NCI-H526 (cell line): Measurements from ENCODE around the gene BRSK2.

Experiments
- DNase-seq, 2 experiments: peaks; one replicate each; lab custom pipeline; 2025; lab: John Stamatoyannopoulos, UW

Gene BRSK2

DNA sequence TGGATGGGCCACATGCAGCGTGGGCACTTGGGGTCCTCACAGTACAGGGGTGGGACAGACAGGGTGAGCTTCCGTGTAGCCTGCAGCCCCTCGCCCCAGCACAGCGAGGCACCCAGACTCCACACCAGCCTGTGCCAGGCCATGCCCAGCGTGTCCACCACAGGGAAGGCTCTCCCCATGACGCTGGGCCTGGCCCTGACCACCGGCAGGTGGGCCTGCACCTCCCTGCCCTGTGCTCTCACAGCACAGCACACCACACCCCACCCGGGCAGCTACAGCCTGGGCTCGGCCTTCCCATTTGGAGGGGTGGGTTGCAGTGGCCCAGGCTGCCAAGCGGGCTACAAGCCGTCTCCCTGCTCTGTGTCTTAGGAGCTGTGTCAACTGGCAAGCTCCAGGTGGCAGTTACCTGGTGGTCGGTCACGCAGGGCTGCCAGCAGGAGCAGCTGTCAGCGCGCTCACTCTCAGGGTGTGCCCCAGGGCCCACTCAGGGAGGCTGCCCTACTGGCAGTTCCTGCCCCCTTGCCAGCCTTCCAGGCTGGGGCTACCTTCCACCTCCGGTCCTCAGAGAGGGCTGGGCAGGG lies 92.2 kb downstream of the BRSK2 start:
- DNase-seq, result no peak

DNA sequence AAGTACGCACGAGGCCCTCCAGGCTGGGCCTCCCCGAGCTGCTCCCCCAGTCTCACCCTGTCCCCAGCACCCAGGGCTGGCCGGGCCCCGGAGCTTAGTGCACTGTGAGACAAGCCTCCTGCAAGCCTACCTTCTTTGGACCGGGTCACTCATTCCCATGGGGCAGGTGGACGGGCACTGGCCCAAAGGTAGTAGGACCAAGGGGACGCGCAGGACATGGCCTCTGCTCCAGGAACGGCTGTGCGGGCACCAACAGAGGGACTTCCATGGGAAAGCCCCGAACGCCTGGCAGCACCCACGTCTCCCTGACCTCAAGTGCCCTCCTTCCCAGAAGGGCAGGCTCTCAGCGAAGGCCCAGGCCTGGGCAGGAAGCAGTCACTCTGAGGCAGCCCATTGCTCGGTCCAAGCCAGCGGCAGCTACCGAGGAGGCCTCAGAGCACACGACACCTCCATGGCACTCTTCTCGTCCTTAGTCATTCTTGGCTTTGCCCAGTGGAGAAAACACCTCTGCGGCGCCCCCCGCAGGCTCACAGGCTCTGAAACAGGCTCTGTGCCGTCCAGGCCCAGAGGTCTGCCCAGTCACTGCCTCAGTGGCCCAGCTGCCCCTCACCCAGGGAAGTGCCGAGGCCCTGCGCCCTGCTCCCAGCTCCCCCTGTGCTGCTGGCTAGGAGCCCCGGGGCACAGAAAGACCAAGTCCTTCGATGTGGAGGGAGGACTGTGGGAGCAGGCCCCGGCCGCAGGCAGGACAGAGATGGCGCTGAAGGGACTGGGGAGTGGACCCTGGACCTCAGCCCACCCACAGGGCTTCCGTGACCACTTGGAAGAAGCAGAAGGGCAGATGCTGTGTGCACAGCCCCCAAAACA lies 93.1 kb downstream of the BRSK2 start:
- DNase-seq, result no peak

DNA sequence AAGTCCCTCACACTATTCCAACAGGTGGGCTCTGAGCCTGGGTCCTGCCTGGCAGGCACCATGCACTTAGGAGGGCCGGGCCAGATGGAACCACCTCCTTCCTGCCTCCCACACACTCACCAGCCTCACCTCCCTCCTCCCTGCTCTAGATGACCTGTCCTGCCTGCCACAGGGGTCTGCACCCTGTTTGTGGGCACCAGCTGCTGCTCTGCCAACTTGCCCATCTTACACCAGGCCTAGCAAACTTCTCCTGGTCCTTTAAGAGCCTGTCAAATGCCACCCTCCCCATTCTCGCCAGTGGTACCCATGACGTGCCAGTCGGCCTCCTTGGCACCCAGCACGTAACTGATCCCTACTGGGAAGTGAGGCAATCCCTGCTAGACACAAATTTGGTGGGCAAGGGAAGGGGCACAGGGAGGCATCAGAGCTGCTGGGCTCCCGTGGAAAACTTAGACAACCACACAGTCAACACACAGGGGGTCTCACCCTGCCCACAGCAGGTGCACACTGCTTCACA lies 93.8 kb downstream of the BRSK2 start:
- DNase-seq, result no peak

DNA sequence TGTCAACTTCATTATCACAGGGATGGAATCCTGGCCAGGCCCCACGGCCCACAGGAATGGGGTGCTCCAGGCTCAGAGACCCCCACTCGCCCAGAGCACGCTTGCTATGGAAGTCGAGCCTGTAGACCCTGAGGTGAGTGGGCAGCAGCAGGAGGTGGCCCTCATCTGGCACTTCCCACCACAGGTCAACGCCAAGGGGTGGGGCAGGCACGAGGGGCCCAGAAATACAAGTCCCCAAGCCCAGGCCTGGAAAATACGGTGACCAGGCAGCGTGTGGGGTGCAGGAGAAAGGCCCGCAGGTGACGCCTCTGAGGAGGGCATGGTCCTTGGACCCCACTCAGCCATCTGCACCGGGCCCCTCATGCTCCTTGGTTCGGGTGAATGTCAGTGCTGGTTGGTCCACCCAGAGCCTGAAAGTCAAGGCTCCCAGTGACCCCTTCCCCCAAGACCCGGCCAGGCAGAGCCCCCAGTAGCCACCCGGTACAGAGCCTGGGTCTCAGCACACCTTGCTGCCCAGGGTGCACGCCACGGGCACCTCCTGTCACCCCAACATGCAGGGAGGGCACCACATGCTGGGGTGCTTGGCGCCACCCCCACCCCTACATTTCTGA lies 94.4 kb downstream of the BRSK2 start:
- DNase-seq, result no peak

DNA sequence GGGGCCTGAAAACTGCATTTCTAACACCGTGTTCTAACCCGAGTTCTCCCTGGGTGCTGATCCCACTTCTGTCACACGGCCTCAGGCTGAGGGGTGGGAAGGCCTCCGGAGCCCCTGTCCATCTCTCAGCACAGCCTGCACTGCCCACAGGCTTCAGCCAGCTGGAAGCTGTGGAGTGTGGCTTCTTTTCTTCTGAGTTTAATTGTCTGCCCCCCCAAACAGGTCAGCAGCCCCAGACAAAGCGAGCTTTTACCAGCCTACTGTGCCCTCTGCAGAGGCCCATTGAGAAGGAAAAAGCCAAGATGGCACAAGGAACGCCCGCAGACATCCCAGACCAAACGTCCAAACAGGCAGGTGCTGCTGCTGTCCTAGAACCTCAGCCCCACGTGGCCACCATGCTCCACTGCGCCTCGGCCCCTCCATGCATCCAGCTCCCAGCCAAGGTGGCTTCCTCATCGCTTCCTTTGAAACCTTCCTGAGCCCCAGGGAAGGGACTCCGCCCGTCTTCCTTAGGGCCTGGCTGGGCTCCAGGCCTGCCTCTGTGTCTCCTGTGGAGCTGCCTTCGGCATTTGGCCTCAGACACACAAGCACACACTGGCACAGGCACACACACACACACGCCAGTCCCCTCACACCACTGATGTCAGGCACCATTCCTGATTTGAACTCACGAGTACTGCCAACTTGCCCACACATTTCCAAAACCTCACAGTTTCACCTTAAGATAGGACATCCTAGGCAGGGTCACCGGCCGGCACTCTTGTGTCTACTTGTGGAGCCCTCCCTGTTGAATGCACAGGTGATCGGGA lies 95.2 kb downstream of the BRSK2 start:
- DNase-seq, result no peak

DNA sequence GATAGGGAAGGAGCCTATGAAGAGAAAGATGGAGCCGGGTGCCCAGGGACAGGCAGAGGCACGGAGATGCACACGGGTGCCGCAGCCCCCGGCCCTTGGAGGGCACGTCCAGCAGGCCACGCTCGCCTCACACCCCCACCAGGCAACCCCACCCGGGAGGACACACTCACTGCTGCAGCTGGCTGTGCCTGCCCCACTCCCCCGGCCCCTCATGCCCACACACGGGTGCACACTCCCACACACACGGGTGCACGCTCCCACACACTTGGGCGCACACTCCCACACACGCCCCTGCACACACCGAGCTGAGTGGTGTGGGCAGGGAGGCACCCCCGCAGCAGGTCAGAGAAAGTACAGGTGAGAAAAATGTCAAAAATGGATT lies 95.8 kb downstream of the BRSK2 start:
- no peak for DNase-seq

DNA sequence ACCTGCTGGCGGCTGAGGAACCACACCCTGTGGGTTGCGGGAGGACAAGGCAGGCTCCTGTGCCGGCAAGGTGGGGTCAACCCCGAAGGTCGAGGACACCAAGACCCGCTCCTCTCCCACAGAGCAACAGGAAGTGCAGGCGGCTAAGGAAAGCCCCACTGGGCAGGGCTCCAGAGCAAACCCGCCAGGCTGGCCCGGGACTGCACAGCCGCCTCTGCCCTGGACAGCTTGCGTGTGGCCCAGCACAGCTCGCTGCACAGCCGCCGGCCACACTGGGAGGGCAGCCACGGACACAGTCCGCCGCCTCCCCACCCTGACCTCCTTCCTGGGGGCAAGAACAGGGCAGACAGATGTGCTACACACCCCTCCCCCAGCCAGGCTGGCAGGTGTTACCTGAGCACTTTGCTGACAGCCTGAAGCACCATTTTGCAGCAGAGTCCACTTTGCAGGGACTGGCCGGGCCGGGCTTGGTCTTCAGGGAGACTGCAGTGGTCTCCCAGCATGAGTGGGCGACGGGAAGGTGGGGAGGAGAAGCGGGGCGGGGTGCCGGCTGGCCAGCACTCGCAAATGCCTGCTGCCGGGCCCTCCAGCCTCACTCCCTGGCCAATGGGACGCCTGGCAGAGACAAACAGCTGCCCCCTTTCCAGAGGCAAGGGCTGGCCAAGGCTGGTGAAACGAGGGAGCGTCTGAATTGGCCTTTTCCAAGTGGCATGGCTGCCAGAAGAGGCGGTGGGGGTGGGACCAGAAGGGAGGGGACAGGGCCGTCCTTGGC lies 96.5 kb downstream of the BRSK2 start, which contains the start of gene MOB2:
MOB2 (minus strand) TSS at position 726 of the 772 bp plus-strand sequence; CDS start at position 503, 223 bp downstream.
- peak in 1 of 2 experiments; percentile 45 for DNase-seq

DNA sequence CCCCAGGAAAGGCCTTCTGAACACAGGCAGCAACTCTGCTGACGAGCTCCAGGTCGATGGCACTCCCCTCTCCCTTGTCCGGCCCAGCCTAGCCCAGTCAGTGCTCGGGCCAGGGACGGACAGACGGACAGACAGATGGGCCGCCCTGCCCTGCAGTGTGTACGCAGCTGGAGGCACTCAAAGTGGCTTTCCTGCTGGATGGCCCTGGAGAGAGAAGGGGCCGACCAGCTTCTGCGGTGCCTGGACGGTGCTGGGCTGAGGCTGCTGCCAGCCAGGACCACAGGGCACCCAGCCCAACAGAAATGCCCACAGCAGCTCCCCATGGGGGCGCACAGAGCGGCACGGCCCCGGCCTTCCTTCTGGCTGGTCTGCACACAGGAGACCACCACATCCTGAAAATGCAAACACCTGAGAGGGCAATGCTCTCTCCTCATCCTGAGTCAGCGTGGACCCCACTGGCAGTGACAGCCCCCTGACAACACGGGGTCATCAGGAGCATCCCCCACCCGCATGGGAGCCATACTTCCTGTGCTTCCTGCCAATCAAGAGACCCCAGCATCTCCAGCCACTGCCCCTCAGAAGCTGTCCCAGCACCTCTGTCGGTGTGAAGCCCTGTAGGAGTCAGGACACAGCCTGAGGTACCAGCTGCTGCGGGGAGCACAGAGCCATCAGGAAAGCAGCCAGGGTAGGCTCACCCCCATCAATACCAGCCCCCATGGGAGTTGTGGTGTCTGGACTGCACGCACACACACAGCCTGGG lies 97.5 kb downstream of the BRSK2 start:
- DNase-seq, result no peak

DNA sequence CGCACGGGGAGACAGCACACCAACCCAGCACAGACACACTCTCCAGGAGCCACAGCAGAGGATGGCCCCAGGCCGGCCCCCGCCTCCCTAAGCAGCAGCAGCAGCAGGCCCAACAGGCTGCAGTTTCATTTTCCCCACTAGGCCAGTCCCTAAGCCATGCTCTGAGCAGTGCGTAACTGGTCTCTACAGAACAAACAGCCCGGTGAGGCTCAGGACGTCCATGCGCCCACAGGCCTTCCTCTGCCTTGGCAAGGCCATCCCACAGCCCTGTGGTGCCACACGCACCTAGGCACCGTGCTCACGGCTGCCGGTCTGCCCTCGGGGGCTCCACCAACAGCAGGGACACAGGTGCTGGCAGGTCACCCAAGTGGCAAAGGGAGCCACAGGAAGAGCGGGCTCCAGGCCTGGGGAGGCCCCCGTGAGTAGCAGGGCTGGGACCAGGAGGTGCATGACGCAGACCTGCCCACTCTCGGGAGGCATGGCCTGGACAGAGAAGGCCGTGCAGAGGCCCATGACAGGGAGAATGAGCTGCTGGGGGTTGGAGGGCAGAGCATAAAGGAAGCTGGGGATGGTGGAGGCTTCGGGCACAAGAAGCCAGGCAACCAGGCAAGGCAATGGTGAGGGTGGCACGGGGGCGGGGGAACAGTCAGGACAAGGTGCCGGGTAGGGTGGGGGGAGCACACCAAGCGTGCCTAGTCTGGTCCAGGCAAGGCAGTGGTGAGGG lies 98.3 kb downstream of the BRSK2 start:
- DNase-seq, result no peak

DNA sequence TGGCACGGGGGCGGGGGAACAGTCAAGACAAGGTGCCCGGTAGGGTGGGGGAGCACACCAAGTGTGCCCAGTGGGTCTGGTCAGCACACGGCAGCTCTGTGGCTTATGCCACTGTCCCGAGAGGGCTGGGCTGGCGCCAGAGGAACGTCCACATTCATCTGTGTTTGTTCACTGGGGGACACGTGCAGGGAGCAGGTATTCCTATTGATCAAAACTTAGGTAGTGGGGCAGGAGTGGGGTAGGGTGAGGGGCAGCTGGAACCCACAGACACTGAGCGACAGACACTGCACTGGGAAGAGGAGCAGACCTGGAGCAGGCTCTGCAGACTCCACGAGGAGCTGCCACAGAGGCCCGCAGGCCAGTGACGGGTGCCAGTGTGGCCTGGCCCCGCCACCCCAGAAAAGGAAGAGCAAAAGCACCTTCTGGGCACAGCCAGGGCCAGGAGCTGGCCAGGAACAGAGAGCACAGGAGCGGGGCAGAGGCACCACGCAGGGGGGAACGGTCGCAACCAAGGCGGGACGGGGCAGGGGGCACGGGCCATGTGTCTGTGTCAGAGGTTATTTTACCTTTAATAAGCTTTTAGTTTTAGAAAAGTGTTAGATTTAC lies 98.9 kb downstream of the BRSK2 start:
- no peak for DNase-seq

DNA sequence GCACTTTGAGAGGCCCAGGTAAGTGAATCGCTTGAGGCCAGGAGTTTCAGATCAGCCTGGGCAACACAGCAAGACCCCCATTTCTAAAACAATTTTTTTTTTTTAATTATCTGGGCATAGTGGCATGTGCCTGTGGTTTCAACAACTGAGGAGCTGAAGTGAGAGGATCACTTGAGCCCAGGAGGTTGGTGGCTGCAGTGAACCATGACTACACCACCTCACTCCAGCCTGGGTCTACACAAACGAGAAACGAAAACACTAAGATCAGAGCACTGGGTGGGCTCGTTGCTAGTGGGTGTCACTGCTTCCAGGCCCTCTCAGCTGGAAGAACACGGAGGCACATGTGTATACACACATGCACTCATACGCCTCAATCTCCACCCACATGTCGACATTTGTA lies 100.9 kb downstream of the BRSK2 start:
- DNase-seq, result no peak

DNA sequence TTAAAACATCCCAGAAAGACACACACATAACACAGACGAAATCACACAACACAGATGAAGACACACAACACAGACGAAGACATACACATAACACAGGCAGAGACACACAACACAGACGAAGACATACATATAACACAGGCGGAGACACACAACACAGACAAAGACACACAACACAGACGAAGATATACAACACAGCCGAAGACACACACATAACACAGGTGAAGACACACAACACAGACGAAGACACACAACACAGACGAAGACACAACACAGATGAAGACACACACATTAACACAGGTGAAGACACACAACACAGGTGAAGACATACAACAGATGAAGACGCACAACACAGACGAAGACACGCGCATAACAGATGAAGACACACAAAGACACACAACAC lies 101.6 kb downstream of the BRSK2 start:
- DNase-seq, result no peak

DNA sequence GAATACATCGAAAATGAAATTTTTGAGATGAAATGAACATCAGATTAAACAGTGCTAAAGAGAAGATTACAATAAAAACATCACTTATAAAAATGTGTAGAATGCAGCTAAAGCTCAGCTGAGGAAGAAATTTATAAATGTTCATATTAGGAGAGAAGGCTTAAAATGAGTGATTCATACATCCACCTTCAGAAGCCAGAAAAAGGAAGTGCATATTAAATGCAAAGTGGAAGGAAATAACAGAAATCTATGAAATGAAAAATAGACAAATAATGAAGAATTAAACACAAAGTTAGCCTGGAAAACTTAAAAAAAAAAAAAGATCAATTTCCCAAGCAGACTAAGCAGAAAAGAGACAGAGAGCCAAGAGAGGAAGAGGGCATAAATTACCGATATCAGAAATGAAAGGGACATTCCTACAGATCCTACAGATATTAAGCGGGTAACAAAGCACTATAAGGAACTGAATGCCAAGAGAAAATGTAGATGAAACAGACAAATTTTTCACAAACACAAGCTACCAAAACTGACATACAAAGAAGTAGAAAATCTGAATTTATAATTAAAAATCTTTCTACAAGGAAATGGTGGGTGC lies 104.0 kb downstream of the BRSK2 start:
- no peak for DNase-seq

DNA sequence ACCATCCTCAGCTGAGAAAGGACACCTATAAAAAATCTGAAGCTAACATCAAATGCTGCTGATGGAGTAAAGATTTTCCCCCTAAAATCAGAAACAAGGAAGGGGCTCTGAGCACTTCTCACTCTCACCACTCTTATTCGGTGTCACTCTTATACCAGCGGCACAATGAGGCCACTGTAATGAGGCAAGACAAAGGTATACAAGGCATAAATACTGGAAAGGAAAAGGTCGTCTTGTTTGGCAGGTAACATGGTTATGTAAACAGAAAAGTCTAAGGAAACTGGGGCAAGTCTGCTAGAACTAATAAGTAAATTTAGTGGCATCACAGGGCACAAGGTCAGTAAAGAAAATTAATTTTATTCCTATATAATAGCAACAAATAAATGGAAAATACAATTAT lies 104.9 kb downstream of the BRSK2 start:
- peak in 1 of 2 experiments; percentile 55 for DNase-seq

DNA sequence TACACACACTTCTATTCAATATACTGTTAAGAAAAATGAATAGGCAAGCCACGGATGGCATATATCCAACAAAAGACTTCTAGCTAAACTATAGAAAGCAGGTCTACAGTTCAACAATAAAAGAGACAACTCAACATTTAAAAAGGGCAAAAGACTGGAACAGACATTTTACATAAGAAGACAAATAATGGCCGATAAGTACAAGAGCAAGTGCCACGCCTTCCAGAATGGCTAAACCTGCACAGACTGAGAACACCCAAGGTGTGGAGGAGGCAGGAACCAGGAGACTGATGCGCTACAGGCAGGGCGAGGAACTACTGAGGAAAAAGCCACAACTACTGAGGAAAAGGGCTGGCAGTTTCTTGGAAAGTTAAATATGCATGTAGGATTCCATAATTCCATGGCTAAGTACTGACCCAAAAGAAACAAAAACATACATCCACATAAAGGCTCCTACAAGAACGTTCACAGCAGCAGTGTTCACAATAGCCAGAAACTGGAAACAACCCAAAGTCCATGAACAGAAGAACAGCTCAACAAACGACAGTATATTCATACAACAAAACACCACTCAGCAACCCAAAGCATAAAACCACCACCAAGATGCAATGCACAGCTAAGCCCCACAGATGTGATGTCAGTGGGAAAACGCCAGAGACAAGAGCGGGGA lies 106.5 kb downstream of the BRSK2 start:
- DNase-seq, result no peak

DNA sequence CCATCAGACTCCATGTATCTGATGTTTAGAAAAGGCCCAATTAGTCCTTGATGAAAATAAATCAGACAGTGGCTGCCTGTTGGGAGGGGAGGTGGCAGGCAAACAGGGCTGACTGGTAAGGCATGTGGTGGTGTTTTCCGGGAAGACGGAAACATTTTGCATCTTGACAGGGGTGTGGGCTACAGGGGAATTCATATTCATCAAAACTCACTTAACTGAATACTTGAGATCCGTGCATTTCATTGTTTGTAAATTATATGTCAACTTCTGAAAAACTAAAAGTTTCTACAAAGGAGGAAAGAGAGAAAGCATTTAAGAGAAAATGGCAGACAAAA lies 107.0 kb downstream of the BRSK2 start:
- no peak for DNase-seq

DNA sequence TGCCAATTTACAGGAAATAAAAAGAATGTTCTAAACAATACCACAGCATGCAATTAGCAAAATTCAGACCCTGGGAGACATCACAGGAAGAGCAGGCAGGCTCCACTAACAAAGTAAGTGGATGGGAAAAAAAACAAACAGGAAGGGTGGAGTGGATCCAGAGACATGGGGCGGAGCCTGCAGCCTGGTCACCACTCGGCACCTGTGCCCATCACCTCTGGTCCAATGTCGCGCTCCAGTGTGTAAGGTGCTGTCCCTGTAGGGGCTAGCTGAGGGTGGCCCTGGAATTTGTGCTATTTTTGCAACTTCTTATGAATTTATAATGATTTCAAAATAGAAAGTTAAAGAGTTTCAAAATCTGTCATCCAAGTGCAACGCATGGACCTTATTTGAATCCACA lies 107.9 kb downstream of the BRSK2 start:
- DNase-seq, result no peak

DNA sequence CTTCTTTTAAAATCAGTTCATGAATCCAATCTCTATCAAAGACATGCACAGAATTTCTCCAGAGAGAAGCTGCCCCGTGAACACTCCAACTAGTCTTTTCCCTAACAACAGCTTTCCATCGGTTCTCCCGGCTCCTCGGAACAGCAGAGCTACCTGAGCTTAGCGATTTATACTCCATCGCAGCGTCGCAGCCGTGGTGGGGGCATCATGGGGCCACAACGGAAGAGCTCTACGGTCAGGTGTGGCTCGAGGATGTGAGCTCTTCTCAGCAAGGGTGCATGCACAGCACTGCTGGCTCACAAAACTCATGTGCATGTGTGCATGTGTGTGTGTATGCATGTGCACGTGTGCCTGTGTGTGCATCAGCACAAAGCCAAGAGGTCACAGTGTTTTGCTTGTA lies 108.5 kb downstream of the BRSK2 start:
- no peak for DNase-seq
